Upper lobe of right lung (tissue), 1 donor: ENCODE measurements around the gene TICRR. TPM values are rescaled to one million over a fixed set of nuclear protein-coding genes. Genes with fewer than 3 reads are reported as not detected.

ENCODE experiments used
- ATAC-seq: fragments of 200-7000 bp; cut with Tn5 transposase; one replicate; pipeline ENCODE4 v1.9.1; 2020; ENCODE audit warnings: mild to moderate bottlenecking, moderate library complexity
- DNase-seq: peaks from one replicate; pipeline ENCODE4 v3.0.0-alpha.2; 2020
- H3K27ac ChIP-seq: fragments of 200-600 bp; one replicate; pipeline ENCODE4 v1.8.0; 2022
- H3K27me3 ChIP-seq: fragments of 200-600 bp; one replicate; pipeline ENCODE4 v1.8.0; 2022; ENCODE audit warnings: mild to moderate bottlenecking
- H3K36me3 ChIP-seq: fragments of 200-600 bp; one replicate; pipeline ENCODE4 v1.8.0; 2022
- H3K4me1 ChIP-seq: fragments of 200-600 bp; one replicate; pipeline ENCODE4 v1.8.0; 2022
- H3K4me3 ChIP-seq: fragments of 200-600 bp; one replicate; pipeline ENCODE4 v1.8.0; 2022; ENCODE audit warnings: mild to moderate bottlenecking
- H3K9me3 ChIP-seq: fragments of 200-600 bp; one replicate; pipeline ENCODE4 v1.8.0; 2022
- CTCF ChIP-seq: fragments of 200-600 bp; IDR thresholded peaks from one replicate; pipeline ENCODE4 v1.8.0; 2022; ENCODE audit warnings: antibody characterized with exemption
- intact Hi-C: fragments of 100-400 bp; cut with DNase I; formaldehyde crosslinking; loops from one replicate; pipeline ENCODE4 v1.11.0; 2022
- total RNA-seq: library from RNA; stranded (reverse); fragmentation: NEBNext Ultra II Directional; extraction: Animal tissue kit (Norgen Biotek cat#: 25700); gene quantifications from one replicate; pipeline ENCODE4 v1.2.1, GENCODE V29; 2021
- donor health status: DM: no; HTN: yes; CAD: no; lungs with severe emphysema.

TICRR gene
- total RNA-seq, 1 donor from 2014 or later: 0.09 TPM

GRCh38 chr15:89613031-89613430 is 37.8 kb downstream of the TICRR start:
- intact Hi-C loops: no loop called here
- H3K9me3 ChIP-seq: no peaks in the 10 kb centered on the region
- TF ChIP-seq CTCF: no peak

DNA sequence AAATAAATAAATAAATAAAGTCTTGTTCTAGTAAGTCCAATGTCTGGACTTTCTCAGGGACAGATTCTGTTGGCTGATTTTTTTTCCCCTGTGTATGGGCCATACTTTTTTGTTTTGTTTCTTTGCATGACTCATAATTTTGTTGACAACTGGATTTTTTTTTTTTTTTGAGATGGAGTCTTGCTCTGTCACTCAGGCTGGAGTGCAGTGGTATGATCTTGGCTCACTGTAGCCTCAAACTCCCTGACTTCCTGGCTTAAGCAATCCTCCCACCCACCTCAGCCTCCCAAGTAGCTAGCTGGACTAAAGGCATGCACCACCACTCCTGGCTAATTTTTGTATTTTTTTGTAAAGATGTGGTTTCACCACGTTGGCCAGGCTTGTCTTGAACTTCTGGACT is 38.9 kb downstream of the TICRR start:
- DNase-seq (no peak), ATAC-seq (no peak)
- TF ChIP-seq CTCF: no peak
- Histone ChIP-seq H3K27me3 (no peaks in the 10 kb centered on the region), H3K36me3 (no peaks in the 10 kb centered on the region), H3K9me3 (no peaks in the 10 kb centered on the region), H3K4me1 (no peaks in the 10 kb centered on the region), H3K27ac (no peak overlapping the region), H3K4me3 (no peak overlapping the region)
- intact Hi-C loops: no loop called here

More at GRCh38 chr15:89613031-89613430, 37.8 kb downstream of the TICRR start:
- Histone ChIP-seq H3K36me3 (no peaks in the 10 kb centered on the region), H3K27ac (no peak overlapping the region), H3K27me3 (no peaks in the 10 kb centered on the region), H3K4me1 (no peaks in the 10 kb centered on the region), H3K4me3 (no peak overlapping the region)
- DNase-seq (no peak), ATAC-seq (no peak)

- no peak for ATAC-seq
- H3K4me1 ChIP-seq: no peaks in the 10 kb centered on the region
- no peak for DNase-seq
- intact Hi-C loops: no loop called here
- H3K27me3 ChIP-seq: no peaks in the 10 kb centered on the region
- H3K9me3 ChIP-seq: no peaks in the 10 kb centered on the region
- no peak overlapping the region for H3K4me3 ChIP-seq
- no peak overlapping the region for H3K27ac ChIP-seq
- no peaks in the 10 kb centered on the region for H3K36me3 ChIP-seq
- TF ChIP-seq CTCF: no peak
Measured at GRCh38 chr15:89615135-89615534, 39.9 kb downstream of the TICRR start.

DNA sequence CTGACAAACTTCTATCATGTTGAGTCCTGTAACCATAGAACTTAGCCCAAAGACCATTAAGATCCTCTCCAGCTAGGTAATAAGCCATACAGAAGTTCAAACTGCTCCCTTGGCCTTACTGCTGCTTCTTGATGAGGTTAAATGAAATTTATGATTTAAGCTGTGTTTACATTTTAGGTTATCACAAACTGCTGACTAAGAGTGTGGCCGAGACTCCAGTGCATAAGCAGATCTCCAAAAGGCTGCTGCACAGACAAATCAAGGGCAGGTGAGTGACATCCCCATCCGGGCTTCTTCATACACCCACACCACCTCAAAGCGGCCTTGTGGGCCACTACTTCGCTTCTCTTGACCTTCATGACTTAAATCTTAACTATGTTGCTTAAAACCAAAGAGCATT is 41.0 kb downstream of the TICRR start:
- no peak for ATAC-seq
- DNase-seq: no peak

DNA sequence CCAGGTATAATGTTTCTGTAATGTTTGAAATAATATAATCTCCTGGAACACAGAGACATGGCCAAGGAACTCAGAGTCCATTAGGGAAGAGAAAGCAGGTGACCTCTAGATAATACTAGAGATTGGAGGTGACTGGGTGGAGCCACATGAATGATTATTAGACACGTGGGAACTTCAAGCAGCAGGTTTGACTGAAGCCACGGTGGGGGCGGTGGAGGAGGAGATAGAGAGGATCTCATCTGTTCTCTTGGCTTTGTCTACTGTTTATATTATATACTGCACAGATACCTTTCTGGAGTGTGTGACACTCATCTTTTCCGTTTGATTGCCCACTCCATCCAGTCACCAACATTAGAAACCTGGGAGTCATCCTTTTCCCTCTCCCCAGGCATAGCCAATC is 46.3 kb downstream of the TICRR start:
- Histone ChIP-seq H3K4me3 (no peak overlapping the region), H3K36me3 (no peaks in the 10 kb centered on the region), H3K27ac (no peak overlapping the region), H3K4me1 (no peaks in the 10 kb centered on the region), H3K27me3 (no peaks in the 10 kb centered on the region), H3K9me3 (no peaks in the 10 kb centered on the region)
- DNase-seq: no peak
- intact Hi-C loops: no loop called here
- ATAC-seq: no peak
- TF ChIP-seq CTCF: no peak

More for the DNA sequence above, 41.0 kb downstream of the TICRR start:
- H3K27ac ChIP-seq: no peak overlapping the region
- intact Hi-C loops: no loop called here
- H3K4me1 ChIP-seq: no peaks in the 10 kb centered on the region
- TF ChIP-seq CTCF: no peak
- H3K27me3 ChIP-seq: no peaks in the 10 kb centered on the region
- no peaks in the 10 kb centered on the region for H3K36me3 ChIP-seq
- H3K9me3 ChIP-seq: no peaks in the 10 kb centered on the region
- H3K4me3 ChIP-seq: no peak overlapping the region

DNA sequence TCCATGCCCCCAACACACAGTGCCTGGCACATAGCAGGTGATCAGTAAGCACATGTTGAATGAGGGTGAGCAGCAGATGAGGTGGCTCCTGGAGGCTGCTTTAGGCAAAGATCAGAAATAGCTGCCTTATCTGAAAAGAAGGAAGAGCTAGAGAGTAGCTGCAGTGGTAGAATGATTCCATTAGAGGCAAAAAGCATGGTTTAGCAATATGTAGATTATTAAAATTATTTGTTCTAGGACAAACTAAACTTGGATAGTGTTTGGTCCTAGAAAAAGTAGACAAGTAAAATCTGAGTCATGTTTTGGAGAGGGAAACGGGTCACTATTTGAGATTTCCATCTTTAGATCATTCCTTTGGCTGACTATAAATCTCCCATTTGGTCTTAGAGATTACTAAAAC is 47.9 kb downstream of the TICRR start:
- Histone ChIP-seq H3K27me3 (no peaks in the 10 kb centered on the region), H3K36me3 (no peaks in the 10 kb centered on the region), H3K9me3 (no peaks in the 10 kb centered on the region), H3K4me1 (no peaks in the 10 kb centered on the region), H3K27ac (no peak overlapping the region), H3K4me3 (no peak overlapping the region)
- ATAC-seq: no peak
- no peak for DNase-seq
- intact Hi-C loops: no loop called here
- no peak for TF ChIP-seq CTCF
